ENCODE results near the gene SPATA2.
A peak's percentile ranks its signal among the peaks of the same experiment; 100 is the strongest.

Gene SPATA2

DNA sequence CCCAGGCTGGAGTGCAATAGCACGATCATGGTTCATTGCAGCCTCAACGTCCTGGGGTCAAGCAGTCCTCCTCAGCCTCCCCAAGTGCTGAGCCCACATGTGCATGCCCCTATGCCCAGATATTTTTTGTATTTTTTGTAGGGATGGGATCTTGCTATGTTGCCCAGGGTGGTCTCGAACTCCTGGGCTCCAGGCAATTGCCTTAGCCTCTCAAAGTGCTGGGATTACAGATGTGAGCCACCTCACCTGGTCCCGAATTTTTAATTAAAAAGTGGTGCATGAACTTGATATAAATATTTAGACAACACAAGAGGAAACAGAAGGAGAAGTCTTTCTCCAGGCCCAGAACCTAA lies 13.8 kb upstream of the SPATA2 start:
- DNase-seq, result no peak

DNA sequence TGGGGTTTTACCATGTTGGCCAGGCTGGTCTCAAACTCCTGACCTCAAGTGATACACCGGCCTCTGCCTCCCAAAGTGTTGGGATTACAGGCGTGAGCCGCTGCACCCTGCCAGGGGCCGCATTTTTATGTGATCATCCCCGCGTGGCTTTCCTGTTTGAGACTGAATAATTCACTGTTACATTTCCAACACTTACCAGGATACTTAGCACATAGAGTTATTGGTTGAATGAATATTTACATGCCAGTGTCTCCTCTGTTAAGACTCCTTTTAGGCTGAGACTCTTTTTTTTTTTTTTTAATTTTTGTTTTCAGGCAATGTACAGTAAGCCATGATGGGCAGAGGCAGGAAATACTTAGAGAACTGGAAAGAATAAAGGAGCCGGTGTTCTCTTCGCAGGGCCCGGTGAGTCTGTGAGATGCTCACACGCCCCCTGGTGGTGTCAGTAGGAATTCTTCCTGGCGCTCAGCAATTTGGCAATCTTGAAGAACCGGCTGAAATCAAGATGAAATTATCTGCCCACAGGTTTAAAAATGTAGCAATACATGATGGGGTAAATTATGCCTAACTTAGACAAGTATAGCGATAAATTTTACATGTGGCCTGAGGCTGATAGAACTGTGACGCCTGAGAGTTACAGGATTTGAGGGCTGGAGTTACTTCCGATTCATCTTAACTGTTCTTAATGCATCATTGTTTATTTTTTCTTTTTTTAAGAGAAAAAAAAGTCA lies 13.2 kb upstream of the SPATA2 start:
- peak; percentile 85 for DNase-seq

DNA sequence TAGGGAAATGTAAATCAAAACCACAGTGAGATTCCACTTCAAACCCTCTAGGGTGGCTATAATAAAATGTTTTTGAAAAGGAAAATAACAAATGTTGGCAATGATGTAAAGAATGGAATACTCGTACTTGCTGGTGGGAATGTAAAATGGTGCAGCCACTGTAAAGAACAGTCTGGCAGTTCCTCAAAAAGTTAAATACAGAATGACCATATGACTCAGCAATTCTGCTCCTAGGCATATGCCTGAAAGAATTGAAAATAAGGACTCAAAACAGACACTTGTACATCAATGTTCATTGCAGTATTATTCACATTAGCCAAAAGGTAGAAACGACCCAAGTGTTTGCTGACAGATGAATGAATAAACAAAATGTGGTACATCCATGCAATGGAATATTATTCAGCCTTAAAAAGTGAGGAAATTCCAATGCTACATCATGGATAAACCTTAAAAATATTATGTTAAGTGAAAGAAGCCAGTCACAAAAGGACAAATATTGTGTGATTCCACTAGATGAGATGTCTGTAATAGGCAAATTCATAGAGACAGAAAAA lies 10.6 kb upstream of the SPATA2 start:
- DNase-seq, result no peak

DNA sequence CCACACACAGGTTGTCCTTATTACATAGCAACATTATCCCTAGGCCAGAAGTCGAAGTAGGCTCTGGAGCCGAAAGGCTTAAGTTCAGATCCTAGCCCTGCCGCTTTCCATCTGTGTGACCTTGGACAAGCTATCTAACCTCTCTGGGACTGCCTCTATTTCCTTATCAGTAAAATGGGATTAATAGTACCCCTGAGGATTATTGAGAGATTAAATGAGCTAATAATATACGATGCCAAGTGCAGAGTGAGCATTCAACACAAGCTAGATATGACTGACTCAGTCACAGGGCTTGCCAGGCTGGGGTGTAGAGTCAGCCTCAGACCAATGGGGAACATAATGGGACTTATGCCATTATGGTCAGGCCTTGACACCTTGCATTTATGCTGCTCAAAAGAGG lies 8.9 kb upstream of the SPATA2 start:
- no peak for DNase-seq

DNA sequence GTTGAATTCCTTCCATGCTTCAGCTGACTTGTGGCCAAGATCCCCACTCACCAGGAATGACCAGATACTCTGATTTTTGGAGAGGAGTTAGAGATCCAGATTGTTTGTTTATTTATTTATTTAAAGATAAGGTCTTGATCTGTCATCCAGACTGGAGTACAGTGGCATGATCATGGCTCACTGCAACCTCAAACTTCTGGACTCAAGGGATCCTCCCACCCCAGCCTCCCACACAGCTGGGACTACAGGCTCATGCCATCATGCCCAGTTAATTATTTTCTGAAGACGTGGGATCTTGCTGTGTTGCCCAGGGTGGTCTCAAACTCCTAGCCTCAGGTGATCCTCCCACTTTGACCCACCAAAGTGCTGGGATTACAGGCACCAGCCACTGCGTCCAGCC lies 4.1 kb upstream of the SPATA2 start:
- DNase-seq, result no peak

DNA sequence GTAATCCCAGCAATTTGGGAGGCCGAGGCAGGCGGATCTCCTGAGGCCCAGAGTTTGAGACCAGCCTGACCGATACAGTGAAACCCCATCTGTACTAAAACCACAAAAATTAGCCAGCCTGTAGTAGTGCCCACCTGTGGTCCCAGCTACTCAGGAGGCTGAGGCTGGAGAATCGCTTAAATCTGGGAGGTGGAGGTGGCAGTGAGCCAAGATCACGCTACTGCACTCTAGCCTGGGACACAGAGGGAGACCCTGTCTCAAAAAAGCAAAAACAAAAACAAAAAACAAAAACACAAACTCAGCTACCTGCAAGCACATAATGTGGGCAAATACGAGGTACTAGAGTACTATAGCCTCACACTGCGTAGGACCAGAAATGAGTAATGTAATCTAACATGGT lies 3.7 kb upstream of the SPATA2 start:
- no peak for DNase-seq

DNA sequence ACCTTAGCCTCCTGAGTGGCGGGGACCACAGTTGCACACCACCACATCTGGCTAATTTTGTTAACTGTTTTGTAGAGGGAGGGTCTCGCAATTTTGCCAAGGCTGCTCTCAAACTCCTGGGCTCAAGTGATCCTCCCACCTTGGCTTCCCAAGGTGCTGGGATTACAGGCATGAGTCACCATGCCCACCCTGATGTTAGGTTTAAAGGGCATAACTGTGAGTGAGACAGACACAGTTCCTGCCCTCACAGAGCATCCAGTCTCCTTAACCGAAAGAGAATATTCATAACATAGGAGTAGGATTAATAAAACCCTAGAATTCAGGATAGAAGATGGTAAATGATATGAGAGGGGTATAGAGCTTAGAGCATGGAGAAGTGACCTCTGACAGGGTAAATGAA lies 3.1 kb upstream of the SPATA2 start:
- no peak for DNase-seq

DNA sequence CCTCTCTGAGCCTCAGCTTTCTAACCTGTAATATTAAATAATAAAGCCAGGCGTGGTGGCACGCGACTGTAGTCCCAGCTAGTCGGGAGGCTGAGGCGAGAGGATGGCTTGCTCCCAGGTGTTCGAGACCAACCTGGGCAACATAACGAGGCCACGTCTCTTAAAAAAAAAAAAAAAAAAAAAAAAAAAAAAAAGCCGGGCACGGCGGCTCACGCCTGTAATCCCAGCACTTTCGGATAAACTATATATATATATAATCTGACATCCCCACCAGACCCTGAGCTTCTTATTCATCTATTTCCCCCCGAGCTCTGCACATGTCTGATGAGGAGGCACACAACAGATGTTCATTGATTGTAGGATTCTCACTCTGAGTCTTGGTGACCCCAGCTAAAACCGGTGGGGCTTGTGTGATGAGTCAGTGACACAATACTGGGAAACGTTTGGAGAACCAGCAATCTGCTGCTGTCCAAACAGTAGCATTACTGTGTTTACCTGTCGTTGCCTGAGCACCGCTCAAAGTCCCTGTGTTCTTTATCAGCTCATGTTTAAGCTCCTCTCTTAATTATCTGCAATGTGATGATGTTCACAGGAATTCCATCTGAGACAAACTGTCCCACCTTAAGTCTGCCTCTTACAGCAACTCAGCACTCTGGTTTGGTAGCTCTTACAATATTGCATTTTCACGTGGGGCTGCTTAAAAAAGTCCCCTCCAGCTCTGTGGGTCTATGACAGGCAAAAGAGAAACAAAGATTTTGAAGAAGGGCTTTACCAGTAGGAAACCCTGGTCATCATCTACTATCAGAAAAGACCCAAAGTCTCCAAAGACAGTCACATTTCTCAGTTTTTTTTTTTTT lies 1.0 kb upstream of the SPATA2 start:
- no peak for DNase-seq

DNA sequence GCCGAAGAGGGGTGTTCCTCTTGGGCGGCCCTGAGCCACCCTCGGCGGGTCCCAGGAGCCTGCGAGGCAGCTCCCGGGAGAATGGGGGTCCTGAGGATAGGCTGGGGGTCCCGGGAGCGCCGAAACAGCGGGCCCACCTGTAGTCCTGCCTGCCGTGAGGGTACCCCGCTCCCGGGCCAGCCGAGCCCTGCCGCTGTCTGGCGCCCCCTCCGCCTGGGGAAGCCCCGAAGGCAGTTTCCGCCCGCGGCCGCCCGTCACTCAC lies 280 bp downstream of the SPATA2 start:
- DNase-seq, result no peak

DNA sequence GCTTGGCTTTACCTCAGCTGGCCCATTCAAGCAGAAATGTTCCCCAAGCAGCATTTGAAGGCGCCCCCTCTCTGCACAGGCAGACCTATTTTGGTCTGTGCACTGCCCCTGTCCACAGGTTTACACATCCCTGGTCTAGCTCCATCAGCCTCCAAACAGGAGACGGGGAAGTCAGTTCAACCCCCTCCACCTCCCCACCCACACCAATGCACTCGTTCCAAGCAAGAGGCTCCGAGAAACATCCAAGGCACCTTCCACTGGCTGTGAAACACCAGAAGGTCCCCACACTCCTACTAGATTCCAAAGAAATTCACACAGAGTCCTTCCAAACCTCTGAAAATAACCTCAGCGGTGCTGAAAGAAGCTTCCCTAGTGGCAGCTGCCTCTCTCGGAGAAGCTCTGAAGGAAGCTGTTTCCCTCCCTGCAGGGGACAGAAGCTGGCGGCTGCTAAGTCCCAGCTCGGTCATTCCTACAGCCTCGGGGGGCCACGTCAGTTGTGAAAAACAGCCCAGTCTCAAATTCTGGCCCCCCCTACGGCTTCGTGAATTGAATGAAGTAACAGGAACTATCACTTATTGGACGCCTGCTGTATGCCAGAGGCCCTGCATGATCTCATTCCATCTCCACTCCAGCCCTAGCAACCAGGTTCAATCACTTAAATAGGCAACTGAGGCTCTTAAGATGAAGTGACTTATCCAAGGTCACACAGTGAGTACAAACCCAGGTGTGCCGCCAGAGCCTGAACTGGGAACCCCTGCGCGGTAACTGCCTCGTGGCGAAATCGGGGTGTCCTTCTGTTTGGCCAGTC lies 815 bp downstream of the SPATA2 start:
- peak; percentile 34 for DNase-seq

DNA sequence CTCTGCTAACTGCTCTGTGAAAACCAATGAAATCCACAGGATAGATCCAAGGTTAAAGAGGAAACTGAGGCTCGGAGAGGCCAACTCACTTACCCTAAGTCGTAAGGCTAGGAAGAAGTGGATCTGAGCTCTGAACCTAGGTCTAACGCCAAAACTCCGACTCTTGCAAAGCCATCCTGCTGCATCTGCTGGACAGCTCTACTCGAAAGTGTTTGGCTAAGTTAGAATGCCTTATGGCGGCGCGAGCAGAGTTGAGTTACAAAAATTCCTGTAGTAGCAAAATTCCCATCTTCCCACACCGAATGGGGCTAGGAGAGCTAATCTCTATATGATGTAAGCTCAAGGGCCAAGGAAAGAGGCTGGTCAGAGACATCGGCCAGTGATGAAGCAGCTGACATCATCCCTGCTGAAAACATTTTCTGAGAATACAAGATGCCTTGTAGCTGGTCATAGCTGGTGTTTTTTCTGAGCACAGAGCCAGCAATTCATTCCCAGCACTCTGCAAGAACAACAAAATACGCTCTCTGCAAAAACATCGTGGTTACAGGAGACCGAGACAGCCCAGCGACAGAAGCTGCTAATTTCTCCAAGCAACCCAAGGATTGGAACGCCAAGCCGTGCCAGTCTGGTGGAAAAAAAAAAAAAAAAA lies 1.8 kb downstream of the SPATA2 start:
- no peak for DNase-seq

DNA sequence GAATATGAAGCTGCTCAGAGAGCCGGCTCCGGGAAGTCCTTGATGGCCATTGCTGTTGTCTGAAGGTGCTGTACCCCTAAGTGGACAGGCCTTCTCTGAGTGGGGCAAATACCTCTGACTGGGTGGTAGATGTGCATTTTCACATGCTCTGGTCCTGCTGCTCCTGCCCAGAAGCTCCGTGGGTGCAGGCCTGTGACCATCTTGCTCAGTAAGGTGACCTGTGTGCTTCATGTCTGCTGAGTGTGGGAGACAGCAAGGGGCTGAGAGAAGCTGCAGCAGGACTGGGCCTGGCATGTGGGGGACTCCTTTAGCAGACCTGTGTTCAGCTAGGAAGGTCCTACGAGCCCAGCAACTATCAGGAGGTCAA lies 5.0 kb downstream of the SPATA2 start:
- DNase-seq, result no peak

DNA sequence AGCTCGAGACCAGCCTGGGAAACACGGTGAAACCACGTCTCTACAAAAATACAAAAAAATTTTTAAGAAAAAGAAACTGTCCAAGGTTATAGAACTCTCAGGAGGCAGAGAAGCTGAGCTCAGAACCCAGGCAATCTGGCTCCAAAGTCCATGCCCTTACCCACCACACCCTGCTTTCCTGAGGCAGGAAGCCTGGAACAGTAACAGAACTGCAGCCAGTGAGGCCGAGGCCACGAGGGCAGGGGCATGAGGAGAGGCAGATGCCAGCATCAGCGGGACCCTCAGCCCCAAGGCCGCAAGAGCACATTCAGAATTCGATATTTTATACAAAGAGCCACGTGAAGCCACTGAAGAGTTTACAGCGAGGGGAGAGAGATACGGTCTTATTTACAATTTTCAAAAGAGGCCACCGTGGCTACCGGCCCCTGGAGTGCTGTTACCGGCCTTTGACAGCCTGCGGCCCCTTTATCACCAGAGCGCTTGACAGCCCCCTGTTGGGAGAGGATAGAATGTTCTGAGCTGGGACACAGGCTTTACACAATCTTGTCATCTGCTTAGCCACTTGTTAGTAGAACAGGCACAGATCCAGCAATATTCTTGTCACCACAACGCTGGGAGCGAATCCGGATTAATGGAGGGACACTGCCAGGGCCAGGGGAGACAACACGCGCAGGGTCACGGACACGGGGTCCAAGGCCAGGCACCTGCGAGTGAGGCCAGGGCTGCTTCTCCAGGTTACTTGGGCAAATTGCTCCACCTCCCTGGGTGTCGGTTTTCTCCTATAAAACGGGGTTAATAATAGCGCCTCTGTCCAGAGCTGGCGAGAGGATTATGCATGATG lies 5.6 kb downstream of the SPATA2 start:
- no peak for DNase-seq

DNA sequence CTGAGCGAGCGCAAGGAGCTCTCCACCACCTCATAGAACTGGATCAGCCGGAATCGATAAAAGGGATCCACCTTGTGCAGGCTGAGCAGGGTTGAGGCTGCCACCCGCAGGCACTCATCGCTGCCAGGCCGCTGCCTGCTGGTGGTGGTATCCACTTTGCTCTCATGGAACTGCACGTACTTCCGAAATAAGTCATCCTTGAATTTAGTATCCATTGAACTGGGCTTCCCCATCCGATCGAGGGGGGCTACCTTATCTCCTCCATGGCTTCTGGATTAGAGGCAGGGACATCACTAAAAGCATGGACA lies 7.1 kb downstream of the SPATA2 start:
- no peak for DNase-seq

DNA sequence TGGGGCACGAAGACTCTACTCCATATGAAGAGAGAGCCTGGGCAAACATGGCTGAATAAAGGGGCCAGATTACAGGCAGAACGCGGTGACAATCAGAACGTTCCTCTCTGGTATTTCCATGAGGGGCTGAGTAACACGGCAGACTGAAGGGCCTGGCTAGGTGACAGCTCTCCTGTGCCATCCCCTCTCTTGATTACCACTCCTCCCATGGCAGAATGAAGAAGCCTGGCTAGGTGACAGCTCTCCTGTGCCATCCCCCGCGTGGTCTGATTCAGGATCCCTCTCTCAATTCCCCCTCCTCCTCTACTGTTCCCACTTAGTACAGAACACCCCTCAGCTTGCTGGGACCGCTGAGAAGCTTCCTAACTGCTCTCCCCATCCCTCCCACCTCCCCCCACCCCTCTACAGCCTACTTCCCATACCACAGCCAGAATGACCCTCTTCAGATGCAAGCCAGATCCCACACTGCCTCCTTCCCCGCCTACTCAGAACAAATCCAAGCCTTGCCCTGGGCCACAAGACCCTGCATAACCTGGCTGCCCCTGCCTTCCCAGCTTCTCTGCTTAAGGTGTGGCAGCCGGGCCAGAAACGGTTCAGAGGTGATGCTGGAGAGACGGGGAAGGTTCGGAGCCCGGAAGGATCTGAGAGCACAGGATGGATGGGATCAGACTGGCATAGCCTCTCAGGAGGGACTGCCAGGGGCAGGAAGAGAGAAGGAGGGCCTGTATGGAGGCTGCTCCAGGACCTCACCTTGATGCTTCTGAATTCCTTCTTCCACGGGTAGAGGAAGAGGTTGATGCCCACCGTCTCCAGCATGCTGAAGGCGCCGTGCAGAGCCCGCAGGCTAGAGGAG lies 7.7 kb downstream of the SPATA2 start:
- no peak for DNase-seq

DNA sequence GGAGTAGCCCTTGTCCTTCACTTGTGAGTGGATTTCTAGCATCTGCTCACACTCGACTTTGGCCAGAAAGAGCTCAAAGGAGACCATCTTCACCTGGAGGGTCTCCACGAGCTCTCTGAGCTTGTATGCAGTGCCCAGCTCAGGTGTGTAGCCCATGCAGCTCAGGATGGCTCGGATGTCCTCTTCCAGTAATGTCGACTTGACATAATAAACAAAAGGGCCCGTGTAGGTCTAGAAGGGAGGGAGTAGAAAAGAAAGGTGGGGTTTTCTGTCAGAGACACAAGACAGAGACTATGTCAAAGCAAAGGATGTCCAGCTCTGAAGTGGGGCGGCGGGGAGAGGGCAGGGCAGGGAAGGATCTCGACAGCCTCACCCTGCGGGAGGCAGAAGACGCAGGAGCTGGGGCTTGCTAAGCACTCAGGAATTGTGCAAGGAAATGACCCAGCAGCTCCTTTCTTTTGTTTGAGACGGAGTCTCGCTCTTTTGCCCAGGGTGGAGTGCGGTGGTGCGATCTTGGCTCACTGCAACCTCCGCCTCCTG lies 8.6 kb downstream of the SPATA2 start:
- DNase-seq, result no peak

DNA sequence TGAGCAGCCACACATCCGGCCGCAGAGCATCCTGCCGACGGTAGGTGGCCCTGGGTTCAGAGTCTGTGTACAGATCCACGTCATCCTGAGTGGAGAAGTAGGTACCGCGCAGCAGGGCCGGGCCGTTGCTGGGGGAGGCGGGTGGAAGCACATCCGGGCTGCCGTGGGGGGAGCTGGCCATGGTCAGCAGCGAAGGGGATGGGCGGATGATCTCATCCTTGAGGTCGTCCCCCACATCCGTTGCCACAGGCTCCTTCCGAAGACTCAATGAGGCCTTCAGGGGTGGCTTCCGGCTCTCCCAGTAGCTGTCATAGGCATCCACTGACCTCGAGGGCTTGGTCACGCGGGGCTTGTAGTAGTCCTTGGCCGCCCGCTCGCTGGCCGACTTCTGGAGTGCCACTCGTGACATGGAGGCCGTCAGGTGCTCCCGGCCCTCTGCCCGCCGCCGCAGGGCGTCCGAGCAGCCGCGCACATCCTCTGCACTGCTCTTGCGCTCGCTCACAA lies 9.2 kb downstream of the SPATA2 start:
- no peak for DNase-seq

DNA sequence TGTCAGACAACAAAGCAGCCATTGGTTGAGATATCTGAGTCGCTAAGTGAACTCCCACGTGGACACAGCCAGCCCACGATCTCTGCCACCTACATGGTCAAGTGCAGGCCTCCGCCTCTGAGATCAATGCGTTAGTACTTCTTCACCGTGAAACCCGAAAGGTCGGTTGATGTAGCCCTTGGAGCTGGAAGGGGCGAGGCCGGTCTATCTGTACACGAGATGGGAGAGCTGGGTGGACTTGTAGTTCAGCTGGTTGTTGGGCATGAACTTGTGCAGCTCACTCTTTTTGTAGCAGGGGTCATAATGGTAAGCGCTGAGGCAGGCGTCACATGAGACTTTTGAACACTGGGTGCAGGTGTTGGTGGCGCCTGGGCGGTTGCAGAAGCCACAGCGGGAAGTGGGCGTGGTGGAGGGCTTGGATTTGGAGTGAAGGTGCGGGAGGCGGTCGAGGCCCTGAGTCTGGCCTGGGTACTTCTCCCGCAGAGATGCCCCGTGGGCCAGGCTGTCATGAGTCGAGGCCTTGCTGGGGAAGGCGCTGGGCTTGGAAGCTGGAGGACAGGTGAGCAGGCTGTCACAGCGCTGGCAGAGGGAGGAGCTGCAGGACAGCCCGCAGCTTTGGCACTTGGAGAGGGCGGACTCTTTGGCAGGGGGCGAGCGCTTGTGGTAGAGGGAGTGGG lies 9.8 kb downstream of the SPATA2 start:
- no peak for DNase-seq

DNA sequence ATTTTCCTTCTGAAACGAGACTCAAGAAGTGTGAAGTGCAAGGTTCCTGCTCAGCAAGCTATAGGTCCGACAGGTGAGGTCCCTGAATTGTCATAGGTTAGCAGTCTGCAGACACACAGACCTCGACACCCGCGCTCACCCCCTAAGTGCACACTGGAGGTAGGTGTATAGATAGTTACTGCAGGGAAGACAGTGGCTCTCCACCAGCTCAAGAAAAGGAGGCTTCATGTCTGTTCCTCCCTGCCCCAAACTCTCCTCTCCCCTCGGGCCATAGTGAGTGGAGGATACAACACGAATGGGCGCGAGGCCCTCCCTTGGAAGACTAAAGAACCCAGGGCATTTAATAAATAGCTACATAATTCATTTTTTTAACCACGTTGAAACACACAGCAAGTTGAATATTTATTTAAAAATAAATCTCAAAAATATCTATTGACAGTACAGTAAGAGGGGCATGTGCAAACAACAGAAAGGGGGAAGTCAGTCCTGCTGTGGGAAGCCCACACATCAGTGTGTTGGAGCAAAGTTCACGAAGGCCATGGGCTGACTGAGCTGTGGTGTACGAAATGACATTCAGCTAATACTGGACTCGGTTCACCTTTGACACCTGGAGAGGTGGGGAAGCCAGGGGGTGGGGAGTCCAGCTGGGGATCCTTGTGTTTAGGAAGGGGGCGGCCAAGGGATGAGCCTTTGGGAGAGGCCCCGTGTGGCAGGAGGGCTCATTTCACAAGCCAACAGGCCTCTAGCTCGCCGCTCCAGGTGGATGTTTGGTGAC lies 10.7 kb downstream of the SPATA2 start:
- DNase-seq, result no peak

DNA sequence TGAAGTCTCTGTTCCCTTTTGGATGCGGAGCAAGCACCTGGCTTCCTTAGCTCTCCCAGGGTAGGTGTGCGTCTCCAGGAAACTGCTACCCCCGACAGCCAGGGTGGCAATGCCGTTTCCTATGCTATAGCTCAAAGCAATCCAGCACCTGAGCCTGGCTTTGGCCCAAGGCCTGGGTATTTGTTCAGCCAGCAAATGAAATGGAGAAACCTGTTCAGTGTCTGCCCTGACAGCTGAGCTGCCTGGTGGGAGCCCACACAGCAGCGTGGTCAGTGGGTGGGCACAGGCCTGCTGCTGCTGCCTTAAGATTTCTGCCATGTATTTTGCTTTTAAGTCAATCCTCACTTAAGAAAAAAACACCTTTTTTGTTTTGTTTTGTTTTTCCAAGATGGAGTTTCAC lies 13.7 kb downstream of the SPATA2 start:
- DNase-seq, result no peak

Data from CD4-positive, alpha-beta T cell treated with Interleukin-12 subunit alpha and Interleukin-12 subunit beta, for 1 hour (primary cell).